Keratinocyte (primary cell): ENCODE results near the gene AKT1.

Source experiments
- CTCF ChIP-seq, 3 experiments: IDR thresholded peaks in 1 of 3; conservative IDR thresholded peaks in 1 of 3; optimal IDR thresholded peaks in 1 of 3; 2 replicates in 2 of 3; 3 replicates in 1 of 3; pipeline versions ENCODE3 to v1.5.1; 2011; ENCODE audit warnings: low read length in 3 of 3, mild to moderate bottlenecking in 3 of 3, moderate library complexity in 2 of 3, control low read depth in 1 of 3, inconsistent platforms in 1 of 3; ENCODE audit not compliant: insufficient read depth in 2 of 3; ENCODE audit errors: extremely low read depth in 1 of 3
- EZH2 ChIP-seq: IDR thresholded peaks from one replicate; pipeline ENCODE4 v1.6.1; 2012; ENCODE audit warnings: inconsistent platforms, mild to moderate bottlenecking, low read length, moderate library complexity

- no peak for TF ChIP-seq CTCF (optimal IDR thresholded peaks at IDR 0.05 in 1 of 3, IDR thresholded peaks at IDR 0.05 in 1 of 3, conservative IDR thresholded peaks at IDR 0.05 in 1 of 3; ENCODE audit: extremely low read depth in 1 of 3, insufficient read depth in 2 of 3, low read length in 3 of 3)
- TF ChIP-seq EZH2: no peak
These were observed 31.3 kb upstream of the AKT1 start for GRCh38 chr14:104826861-104827176.
